Measurements from ENCODE around the gene MGRN1.

MGRN1 gene

DNA sequence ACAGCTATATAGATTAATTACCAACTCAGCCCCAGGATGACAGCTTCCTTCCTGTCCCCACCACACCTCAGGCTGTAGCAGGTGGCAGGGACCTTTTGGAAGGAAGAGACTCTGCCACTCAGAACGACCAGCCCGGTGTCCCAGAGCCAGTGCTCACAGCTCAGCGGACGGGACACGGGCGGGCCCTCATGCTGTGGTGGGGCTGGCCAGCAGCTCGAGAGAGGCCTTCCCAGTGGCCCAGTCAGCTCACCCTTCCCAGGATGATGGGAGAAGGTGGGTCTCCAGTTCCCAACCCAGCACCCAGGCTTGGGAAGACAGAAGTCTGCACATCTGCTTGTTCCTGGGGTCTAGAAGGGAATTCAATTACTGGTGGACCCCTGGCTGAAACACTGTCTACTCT lies 79.3 kb downstream of the MGRN1 start:
- no peak for DNase-seq (ENCODE audit: low read depth in 2 of 2)
- TF ChIP-seq, protein P1, sequence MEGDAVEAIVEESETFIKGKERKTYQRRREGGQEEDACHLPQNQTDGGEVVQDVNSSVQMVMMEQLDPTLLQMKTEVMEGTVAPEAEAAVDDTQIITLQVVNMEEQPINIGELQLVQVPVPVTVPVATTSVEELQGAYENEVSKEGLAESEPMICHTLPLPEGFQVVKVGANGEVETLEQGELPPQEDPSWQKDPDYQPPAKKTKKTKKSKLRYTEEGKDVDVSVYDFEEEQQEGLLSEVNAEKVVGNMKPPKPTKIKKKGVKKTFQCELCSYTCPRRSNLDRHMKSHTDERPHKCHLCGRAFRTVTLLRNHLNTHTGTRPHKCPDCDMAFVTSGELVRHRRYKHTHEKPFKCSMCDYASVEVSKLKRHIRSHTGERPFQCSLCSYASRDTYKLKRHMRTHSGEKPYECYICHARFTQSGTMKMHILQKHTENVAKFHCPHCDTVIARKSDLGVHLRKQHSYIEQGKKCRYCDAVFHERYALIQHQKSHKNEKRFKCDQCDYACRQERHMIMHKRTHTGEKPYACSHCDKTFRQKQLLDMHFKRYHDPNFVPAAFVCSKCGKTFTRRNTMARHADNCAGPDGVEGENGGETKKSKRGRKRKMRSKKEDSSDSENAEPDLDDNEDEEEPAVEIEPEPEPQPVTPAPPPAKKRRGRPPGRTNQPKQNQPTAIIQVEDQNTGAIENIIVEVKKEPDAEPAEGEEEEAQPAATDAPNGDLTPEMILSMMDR (IDR thresholded peaks at IDR 0.05; ENCODE audit: low read depth, low read length) = no peak
- no peak overlapping the region for H3K4me3 ChIP-seq (replicated peaks in 1 of 2; ENCODE audit: low read depth in 2 of 2, low read length in 2 of 2)

DNA sequence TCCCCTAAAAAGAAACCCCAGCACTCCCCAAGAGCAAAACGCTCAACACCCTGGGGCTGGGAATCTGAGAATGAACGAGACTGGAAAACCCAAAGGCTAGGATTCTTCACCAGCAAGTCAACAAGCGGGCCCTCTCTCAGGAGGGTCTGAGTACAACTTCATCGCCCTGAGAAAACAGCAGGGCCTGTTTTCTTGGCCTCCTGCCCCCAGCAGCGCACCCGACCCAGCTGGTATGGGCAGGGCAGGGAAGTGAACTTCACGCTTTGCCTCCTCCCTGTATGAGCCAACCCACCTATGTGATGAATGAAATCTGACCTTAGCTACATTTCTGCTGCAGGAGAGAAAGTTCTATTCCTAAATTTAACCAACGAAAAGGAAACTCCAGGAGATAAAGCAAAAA lies 79.9 kb downstream of the MGRN1 start:
- no peak overlapping the region for H3K4me3 ChIP-seq (replicated peaks in 1 of 2; ENCODE audit: low read depth in 2 of 2, low read length in 2 of 2)
- TF ChIP-seq, protein P1 (IDR thresholded peaks at IDR 0.05; ENCODE audit: low read depth, low read length) = no peak
- no peak for DNase-seq (ENCODE audit: low read depth in 2 of 2)

DNA sequence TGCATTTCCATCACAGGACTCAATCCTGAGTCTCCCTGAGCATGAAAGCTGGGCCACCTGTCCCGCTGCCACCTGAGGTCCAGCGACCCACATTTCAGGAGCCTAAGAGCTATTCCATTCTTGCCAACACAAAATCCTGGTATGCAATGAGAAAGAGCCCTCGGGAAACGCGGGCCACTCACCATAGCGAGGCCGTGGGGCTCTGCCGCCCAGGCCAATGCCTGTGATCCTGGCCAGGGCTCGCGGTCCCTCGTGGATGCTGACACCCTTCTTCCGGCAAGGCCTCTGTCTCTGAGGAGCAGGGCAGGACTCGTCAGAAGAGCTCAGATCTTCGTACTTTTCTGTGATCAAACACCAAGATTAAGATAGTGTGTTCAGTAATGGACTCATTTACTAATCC lies 80.3 kb downstream of the MGRN1 start:
- no peak for DNase-seq (ENCODE audit: low read depth in 2 of 2)
- TF ChIP-seq, protein P1 (IDR thresholded peaks at IDR 0.05; ENCODE audit: low read depth, low read length) = no peak
- no peak overlapping the region for H3K4me3 ChIP-seq (replicated peaks in 1 of 2; ENCODE audit: low read depth in 2 of 2, low read length in 2 of 2)

DNA sequence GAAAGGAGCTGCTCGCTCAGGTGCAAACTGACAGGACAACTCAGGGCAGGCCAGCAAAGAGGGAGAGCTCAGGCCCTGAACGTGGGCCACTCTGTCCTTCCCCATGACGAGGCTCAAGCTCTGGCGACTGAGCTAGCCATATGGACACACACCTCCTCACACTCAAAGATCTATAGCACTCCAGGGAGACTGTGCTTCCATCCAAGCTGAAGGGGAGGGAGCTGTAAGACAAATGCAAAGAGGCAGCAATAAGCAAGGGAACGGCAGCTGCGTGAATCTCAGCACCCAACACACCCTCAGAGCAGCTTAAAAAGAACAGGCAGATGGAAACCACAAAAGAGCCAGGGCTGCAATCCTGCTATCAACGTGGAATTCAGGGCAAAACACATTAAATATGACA lies 82.2 kb downstream of the MGRN1 start:
- TF ChIP-seq, protein P1 (IDR thresholded peaks at IDR 0.05; ENCODE audit: low read depth, low read length) = no peak
- no peak for DNase-seq (ENCODE audit: low read depth in 2 of 2)
- no peak overlapping the region for H3K4me3 ChIP-seq (replicated peaks in 1 of 2; ENCODE audit: low read depth in 2 of 2, low read length in 2 of 2)

DNA sequence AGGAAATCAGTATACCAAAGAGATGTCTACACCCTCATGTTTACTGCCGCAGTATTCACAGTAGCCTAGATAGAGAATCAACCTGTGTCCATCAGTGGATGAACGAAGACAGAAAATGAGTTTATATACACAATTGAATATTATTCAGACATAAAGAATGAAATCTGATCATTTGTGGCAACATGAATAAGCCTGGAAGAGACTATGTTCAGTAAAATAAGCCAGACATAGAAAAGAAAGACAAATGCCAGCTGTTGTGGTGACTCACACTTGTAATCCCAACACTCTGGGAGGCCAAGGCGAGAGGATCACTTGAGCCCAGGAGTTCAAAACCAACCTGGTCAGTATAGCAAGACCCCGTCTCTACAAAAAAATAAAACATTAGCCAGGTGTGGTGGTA lies 84.9 kb downstream of the MGRN1 start:
- H3K4me3 ChIP-seq (replicated peaks in 1 of 2; ENCODE audit: low read depth in 2 of 2, low read length in 2 of 2) = no peak overlapping the region
- DNase-seq (ENCODE audit: low read depth in 2 of 2) = peak in 1 of 2 donors; percentile 62
- TF ChIP-seq, protein P1 (IDR thresholded peaks at IDR 0.05; ENCODE audit: low read depth, low read length) = no peak

DNA sequence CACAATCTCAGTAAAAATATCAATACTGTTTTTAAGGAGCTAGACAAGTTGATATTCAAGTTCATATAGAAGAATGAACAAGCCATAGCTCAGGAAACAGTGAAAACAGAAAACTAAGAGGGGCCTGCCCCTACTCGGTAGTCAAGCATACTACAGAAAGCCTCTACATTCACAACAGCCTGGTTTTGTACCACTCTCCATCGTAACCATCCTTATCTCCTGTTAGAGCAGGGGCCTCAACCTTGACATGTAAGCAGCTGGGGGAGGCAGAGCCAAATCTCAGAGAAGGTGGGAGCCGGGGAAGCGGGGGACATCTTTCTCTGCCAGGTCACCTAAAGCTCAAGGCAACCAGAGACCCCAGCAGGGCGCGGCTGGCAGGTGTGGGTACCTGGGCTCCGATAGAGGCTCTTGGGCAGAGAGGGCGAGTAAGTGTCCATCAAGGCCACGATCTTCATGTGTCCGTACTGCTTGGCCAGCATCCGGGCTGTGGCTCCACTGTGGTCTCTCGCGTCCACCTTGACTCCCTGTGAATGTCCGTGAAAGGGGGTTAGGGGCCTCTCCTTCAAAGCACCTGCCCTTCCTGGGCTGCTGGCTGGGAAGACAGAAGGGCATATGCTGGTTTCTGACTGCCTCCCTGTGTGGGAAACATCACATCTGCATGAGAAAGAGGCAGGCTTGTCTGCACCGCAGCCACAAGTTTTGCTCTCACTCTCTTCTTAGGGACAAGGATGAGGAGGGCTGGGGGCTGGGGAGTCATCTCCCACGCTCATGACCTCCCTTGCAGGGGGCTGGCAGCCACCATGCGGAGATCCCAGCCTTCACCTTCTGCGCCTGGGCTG lies 89.3 kb downstream of the MGRN1 start:
- no peak overlapping the region for H3K4me3 ChIP-seq (replicated peaks in 1 of 2; ENCODE audit: low read depth in 2 of 2, low read length in 2 of 2)
- DNase-seq (ENCODE audit: low read depth in 2 of 2) = no peak
- TF ChIP-seq, protein P1 (IDR thresholded peaks at IDR 0.05; ENCODE audit: low read depth, low read length) = no peak
